HFF-Myc (cell line): ENCODE results near the gene ZSWIM1.

Source experiments
- DNase-seq: peaks from one replicate; pipeline ENCODE4 v3.0.0-alpha.2; 2011; ENCODE audit warnings: low read depth; ENCODE audit errors: extremely low read depth
- H3K4me3 ChIP-seq: replicated peaks from 2 replicates; pipeline ENCODE4 v1.5.1; 2011; ENCODE audit warnings: low read depth, mild to moderate bottlenecking, control low read depth, low read length
- CTCF ChIP-seq: IDR thresholded peaks from 2 replicates; pipeline ENCODE4 v1.5.1; 2012; ENCODE audit warnings: mild to moderate bottlenecking, low read depth, low read length, control low read depth; ENCODE audit errors: missing control alignments

Gene ZSWIM1

GRCh38 chr20:45890077-45890984 is 9.3 kb downstream of the ZSWIM1 start:
- DNase-seq, result no peak
- H3K4me3 ChIP-seq, result peak overlapping the region; percentile 80
- TF ChIP-seq CTCF, result peak; percentile 74

GRCh38 chr20:45890985-45891983 is 10.3 kb downstream of the ZSWIM1 start, which contains the start of the genes CTSA and NEURL2:
TSS of gene CTSA (plus strand) at chr20:45891335. CDS start at chr20:45891569, 234 bp downstream.
TSS of gene NEURL2 (minus strand) at chr20:45891208. CDS start at chr20:45890991, 217 bp downstream.
- TF ChIP-seq CTCF, result no peak
- DNase-seq, result no peak
- H3K4me3 ChIP-seq, result peak within 1 kb of the TSS; percentile 80

- TF ChIP-seq CTCF, result peak; percentile 25
- peak overlapping the region; percentile 80 for H3K4me3 ChIP-seq
- no peak for DNase-seq
Measured at GRCh38 chr20:45892049-45892825, 11.2 kb downstream of the ZSWIM1 start.

GRCh38 chr20:45892828-45893500 is 11.9 kb downstream of the ZSWIM1 start:
- peak overlapping the region; percentile 80 for H3K4me3 ChIP-seq
- DNase-seq, result no peak
- no peak for TF ChIP-seq CTCF

- no peak overlapping the region for H3K4me3 ChIP-seq
- TF ChIP-seq CTCF, result no peak
- no peak for DNase-seq
Measured at GRCh38 chr20:45893831-45894230, 12.8 kb downstream of the ZSWIM1 start.
